Fibroblast of lung (primary cell): Measurements from ENCODE around the gene LCN10. TPM values are rescaled to one million over a fixed set of nuclear protein-coding genes. Genes with fewer than 3 reads are reported as not detected.

Source experiments
- DNase-seq, 2 donors: peaks; one replicate each; pipeline versions ENCODE4 v3.0.0 to v3.0.0-alpha.2; 2010; ENCODE audit warnings: low read depth in 2 of 2
- H2AFZ ChIP-seq: 2 replicates; pipeline ENCODE4 v1.5.1; 2012; ENCODE audit warnings: low read length, control low read depth, inconsistent platforms
- H3K27ac ChIP-seq: 2 replicates; pipeline ENCODE4 v1.5.1; 2011; ENCODE audit warnings: low read length, control low read depth; ENCODE audit not compliant: insufficient read depth
- H3K27me3 ChIP-seq: 2 replicates; pipeline ENCODE4 v1.5.1; 2011; ENCODE audit warnings: mild to moderate bottlenecking, low read length; ENCODE audit not compliant: control insufficient read depth, insufficient read depth
- H3K36me3 ChIP-seq: 2 replicates; pipeline ENCODE4 v1.5.1; 2011; ENCODE audit warnings: low read length; ENCODE audit not compliant: control insufficient read depth, insufficient read depth
- H3K4me1 ChIP-seq: 2 replicates; pipeline ENCODE4 v1.5.1; 2011; ENCODE audit warnings: low read length; ENCODE audit not compliant: control insufficient read depth, insufficient read depth; ENCODE audit errors: extremely low read depth
- H3K4me2 ChIP-seq: 2 replicates; pipeline ENCODE4 v1.5.1; 2011; ENCODE audit warnings: low read length, control low read depth; ENCODE audit not compliant: insufficient read depth; ENCODE audit errors: extremely low read depth
- H3K4me3 ChIP-seq, 4 experiments: fragments of 200-600 bp in 1 of 4; sonication (generic) in 1 of 4; replicated peaks in 1 of 4; 2 replicates each; pipeline ENCODE4 v1.5.1; 2011 to 2016; ENCODE audit warnings: low read length in 4 of 4, low read depth in 3 of 4, mild to moderate bottlenecking in 3 of 4, control low read depth in 2 of 4, inconsistent platforms in 1 of 4, mixed read lengths in 1 of 4; ENCODE audit not compliant: insufficient read depth in 1 of 4; ENCODE audit errors: control extremely low read depth in 1 of 4
- H3K79me2 ChIP-seq: 2 replicates; pipeline ENCODE4 v1.5.1; 2012; ENCODE audit warnings: mild to moderate bottlenecking, low read length, inconsistent platforms; ENCODE audit not compliant: control insufficient read depth, insufficient read depth
- H3K9ac ChIP-seq: 2 replicates; pipeline ENCODE4 v1.5.1; 2011; ENCODE audit warnings: mild to moderate bottlenecking, low read length, control low read depth; ENCODE audit not compliant: insufficient read depth
- H3K9me3 ChIP-seq: 2 replicates; pipeline ENCODE4 v1.5.1; 2012; ENCODE audit warnings: low read depth, low read length; ENCODE audit not compliant: control insufficient read depth, insufficient read depth
- H4K20me1 ChIP-seq: 2 replicates; pipeline ENCODE4 v1.5.1; 2011; ENCODE audit warnings: low read length; ENCODE audit not compliant: control insufficient read depth, insufficient read depth; ENCODE audit errors: extremely low read depth
- CTCF ChIP-seq, 2 donors: IDR thresholded peaks in 1 of 2; conservative IDR thresholded peaks in 1 of 2; 1 replicate in 1 of 2; 2 replicates in 1 of 2; pipeline ENCODE4 v1.5.1; 2011 to 2012; ENCODE audit warnings: low read length in 2 of 2, control low read depth in 1 of 2, inconsistent platforms in 1 of 2, low read depth in 1 of 2, mild to moderate bottlenecking in 1 of 2
- EZH2 ChIP-seq: IDR thresholded peaks from 2 replicates; pipeline ENCODE4 v1.5.1; 2012; ENCODE audit warnings: low read length, control low read depth, mild to moderate bottlenecking; ENCODE audit errors: missing control alignments
- polyA plus RNA-seq, 2 donors: library from polyadenylated mRNA; depleted of rRNA in 1 of 2; stranded (reverse) in 1 of 2; unstranded in 1 of 2; fragments of >200 nt; gene quantifications; 2 replicates each; pipeline ENCODE4 v1.2.1, GENCODE V29; 2011 to 2012; ENCODE audit warnings: missing spikeins in 1 of 2
- total RNA-seq: library from RNA; depleted of rRNA; stranded (reverse); fragments of >200 nt; gene quantifications from 2 replicates; pipeline ENCODE4 v1.2.1, GENCODE V29; 2014

LCN10 gene
- total and polyA plus RNA-seq, 2 donors (not counting 1 experiment from before 2014, with no cell fraction given), result not detected

DNA sequence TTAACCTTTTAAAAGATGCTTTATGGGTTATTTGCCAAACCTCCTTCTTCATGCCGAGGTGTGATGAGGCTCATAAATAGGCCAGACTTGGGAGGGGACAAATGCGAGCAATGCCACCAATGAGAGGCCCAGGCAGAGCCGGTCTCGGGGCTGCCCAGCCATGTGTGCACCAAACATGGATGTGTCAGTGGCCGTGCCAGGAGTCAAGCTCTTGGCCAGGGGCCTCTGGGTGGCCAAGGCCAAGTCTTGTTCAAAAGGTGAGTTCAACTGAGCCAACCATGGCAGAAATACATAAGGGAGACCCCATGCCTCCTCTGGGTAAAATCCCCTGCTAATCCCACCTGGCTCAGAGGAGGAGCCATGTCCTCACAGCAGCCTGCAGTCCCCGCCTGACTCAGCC, 32.5 kb upstream of the LCN10 start:
- H3K9me3 ChIP-seq, result no peaks in the 10 kb centered on the region
- no peak for DNase-seq
- TF ChIP-seq CTCF (conservative IDR thresholded peaks at IDR 0.05 in 1 of 2, IDR thresholded peaks at IDR 0.05 in 1 of 2; ENCODE audit: low read depth in 1 of 2, low read length in 2 of 2) (no peak), EZH2 (no peak)

DNA sequence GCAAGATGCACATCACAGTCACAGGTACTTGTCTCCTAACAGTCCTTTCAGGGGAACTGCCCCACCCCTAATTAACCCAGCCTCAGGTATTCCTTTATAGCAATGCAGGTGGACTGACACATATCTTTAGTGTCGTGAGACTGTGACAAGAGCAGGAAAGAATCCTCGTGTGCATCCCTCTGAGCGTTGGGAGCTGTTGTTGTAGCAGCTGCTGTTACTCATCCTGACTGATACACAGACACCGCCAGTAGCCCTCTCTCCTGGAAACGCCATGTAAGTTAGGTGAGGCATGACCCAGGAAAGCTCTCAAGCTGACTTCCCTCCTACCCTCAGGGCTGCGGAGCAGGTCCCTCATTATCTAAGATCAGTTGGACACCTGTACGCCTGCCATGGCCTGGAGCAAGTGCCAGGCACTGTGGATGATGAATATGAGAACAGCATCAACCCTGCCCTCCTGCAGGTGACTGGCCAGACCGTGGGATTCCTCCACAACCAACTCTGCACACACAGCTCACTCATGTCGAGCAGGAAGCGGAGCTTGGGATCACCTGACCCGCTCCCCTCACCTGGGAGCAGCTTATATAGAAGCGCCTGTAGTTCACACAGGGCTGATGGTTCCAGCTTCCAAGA, 31.8 kb upstream of the LCN10 start:
- Histone ChIP-seq H3K27ac (no peak overlapping the region), H3K27me3 (peaks cover 16% of the 10 kb centered on the region), H3K79me2 (no peaks in the 10 kb centered on the region), H3K36me3 (no peaks in the 10 kb centered on the region), H3K4me1 (no peaks in the 10 kb centered on the region), H4K20me1 (no peaks in the 10 kb centered on the region), H3K9me3 (no peaks in the 10 kb centered on the region), H3K4me2 (no peak overlapping the region), H2AFZ (no peak overlapping the region), H3K9ac (no peak overlapping the region), H3K4me3 (no peak overlapping the region)
- no peak for TF ChIP-seq CTCF (conservative IDR thresholded peaks at IDR 0.05 in 1 of 2, IDR thresholded peaks at IDR 0.05 in 1 of 2; ENCODE audit: low read depth in 1 of 2, low read length in 2 of 2)
- TF ChIP-seq EZH2, result no peak
- no peak for DNase-seq

More for the DNA sequence above, 32.5 kb upstream of the LCN10 start:
- Histone ChIP-seq H3K27ac (no peak overlapping the region), H3K4me1 (no peaks in the 10 kb centered on the region), H3K27me3 (peaks cover 21% of the 10 kb centered on the region), H3K79me2 (no peaks in the 10 kb centered on the region), H2AFZ (no peak overlapping the region), H3K36me3 (no peaks in the 10 kb centered on the region), H3K4me2 (no peak overlapping the region), H3K9ac (no peak overlapping the region), H4K20me1 (no peaks in the 10 kb centered on the region), H3K4me3 (no peak overlapping the region)

- H4K20me1 ChIP-seq, result no peaks in the 10 kb centered on the region
- H3K27me3 ChIP-seq, result peaks cover 11% of the 10 kb centered on the region
- no peak overlapping the region for H3K4me3 ChIP-seq
- H3K4me1 ChIP-seq, result no peaks in the 10 kb centered on the region
- no peaks in the 10 kb centered on the region for H3K79me2 ChIP-seq
- no peak overlapping the region for H3K4me2 ChIP-seq
- no peak overlapping the region for H3K9ac ChIP-seq
- no peak for TF ChIP-seq CTCF (conservative IDR thresholded peaks at IDR 0.05 in 1 of 2, IDR thresholded peaks at IDR 0.05 in 1 of 2; ENCODE audit: low read depth in 1 of 2, low read length in 2 of 2)
- TF ChIP-seq EZH2, result no peak
- no peaks in the 10 kb centered on the region for H3K9me3 ChIP-seq
- DNase-seq, result no peak
- H3K27ac ChIP-seq, result no peak overlapping the region
- no peaks in the 10 kb centered on the region for H3K36me3 ChIP-seq
- H2AFZ ChIP-seq, result no peak overlapping the region
Observed at GRCh38 chr9:136773386-136774044, 30.8 kb upstream of the LCN10 start.
